Upper lobe of left lung (tissue), 6 donors: Measurements from ENCODE around the gene CELA1. TPM values are rescaled to one million over a fixed set of nuclear protein-coding genes. Genes with fewer than 3 reads are reported as not detected.
"Not testable (repeated sequence)": the region's sequence is repeated elsewhere in the genome, so short reads cannot be mapped to it uniquely, and the experiment has no call there.

Source experiments
- ATAC-seq, 2 donors: fragments of 200-7000 bp; cut with Tn5 transposase; one replicate each; pipeline ENCODE4 v1.9.1; 2022; ENCODE audit warnings: mild to moderate bottlenecking in 2 of 2, moderate library complexity in 2 of 2; ENCODE audit not compliant: low FRiP score in 2 of 2
- DNase-seq, 2 donors: peaks; one replicate each; pipeline ENCODE4 v3.0.0-alpha.2; 2019 to 2020
- H3K27ac ChIP-seq, 4 donors: fragments of 200-600 bp; sonication (generic); one replicate each; pipeline ENCODE4 v1.5.1; 2016 to 2019
- H3K27me3 ChIP-seq, 4 donors: fragments of 200-600 bp; sonication (generic); one replicate each; pipeline ENCODE4 v1.5.1; 2017 to 2019
- H3K36me3 ChIP-seq, 4 donors: fragments of 200-600 bp; sonication (generic); one replicate each; pipeline ENCODE4 v1.5.1; 2016 to 2019
- H3K4me1 ChIP-seq, 4 donors: fragments of 200-600 bp; sonication (generic); one replicate each; pipeline ENCODE4 v1.5.1; 2018 to 2019
- H3K4me3 ChIP-seq, 4 donors: fragments of 200-600 bp; sonication (generic); one replicate each; pipeline ENCODE4 v1.5.1; 2017 to 2019; ENCODE audit warnings: mild to moderate bottlenecking in 2 of 4, moderate library complexity in 1 of 4
- H3K9me3 ChIP-seq, 4 donors: fragments of 200-600 bp; sonication (generic); one replicate each; pipeline ENCODE4 v1.5.1; 2018 to 2019
- EP300 ChIP-seq, 4 donors: sonication (generic); formaldehyde crosslinking; IDR thresholded peaks; one replicate each; pipeline ENCODE4 v1.5.1; 2017; ENCODE audit warnings: antibody characterized with exemption in 4 of 4, control low read depth in 2 of 4
- POLR2A ChIP-seq, 4 donors: fragments of 450-650 bp; IDR thresholded peaks; one replicate each; pipeline ENCODE4 v1.5.1; 2016 to 2017; ENCODE audit warnings: antibody characterized with exemption in 4 of 4, mild to moderate bottlenecking in 2 of 4
- POLR2AphosphoS5 ChIP-seq, 2 donors: sonication (generic); formaldehyde crosslinking; IDR thresholded peaks; one replicate each; pipeline ENCODE4 v1.5.1; 2017; ENCODE audit warnings: antibody characterized with exemption in 2 of 2
- WGBS, 2 donors: methylation state at CpG; one replicate each; pipeline ENCODE4 v1.1.5; 2017 to 2018; 5-methylcytosine and 5-hydroxymethylcytosine counted together
- total RNA-seq, 6 donors: library from RNA; depleted of rRNA in 4 of 6; stranded (reverse); fragments of >200 nt in 4 of 6; gene quantifications; one replicate each; pipeline versions ENCODE4 v1.1.0 to v1.2.1, GENCODE V29; 2016 to 2021
- TF ChIP-seq, protein P1 (sequence below), 6 experiments: fragments of 450-650 bp in 4 of 6; fragments of 200-600 bp in 2 of 6; sonication (generic) in 2 of 6; IDR thresholded peaks; one replicate each; pipeline ENCODE4 v1.5.1; 2016 to 2019; ENCODE audit warnings: antibody characterized with exemption in 6 of 6
- donor health status: DM: no; HTN: no; CAD: no; lungs with moderate emphysema.
- donor health status: DM: no; HTN: yes; CAD: no; lungs with severe emphysema.

The CELA1 gene
- total RNA-seq, 6 donors from 2014 or later = not detected

DNA sequence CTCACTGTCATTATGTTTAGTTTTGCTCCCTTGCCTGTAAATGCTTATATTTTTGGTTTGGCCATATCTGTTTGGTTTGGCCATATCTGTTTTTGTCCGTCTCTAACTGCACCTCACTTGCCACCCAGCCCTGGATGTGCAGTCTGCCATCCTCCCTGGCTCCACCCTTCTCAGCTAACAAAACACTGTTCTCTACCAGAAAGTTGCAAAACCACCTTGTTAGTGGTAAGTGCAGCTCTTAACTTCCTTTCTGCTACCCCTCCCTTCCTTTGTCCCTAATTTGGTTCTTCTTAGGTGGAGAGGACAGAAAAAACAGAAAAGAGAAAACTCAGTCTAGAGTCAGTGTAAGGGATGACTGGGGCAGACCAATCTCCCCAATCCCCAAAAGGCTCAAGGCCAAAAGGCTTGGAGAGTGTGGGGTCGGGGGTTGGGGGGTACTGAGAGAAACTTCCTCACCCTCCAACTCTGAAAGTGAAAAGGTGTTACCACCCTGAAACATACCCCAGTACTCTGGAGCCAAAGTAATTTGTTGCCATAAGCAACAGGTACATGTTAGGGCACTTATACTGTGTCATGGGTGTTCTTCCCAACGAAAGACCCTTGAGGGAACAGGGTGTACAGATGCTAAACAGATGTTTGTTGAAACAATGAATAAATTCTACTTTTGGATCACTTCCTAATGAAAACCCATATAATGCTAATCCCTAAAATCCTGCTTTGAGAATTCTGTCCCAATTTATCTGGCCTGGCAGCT is 27.5 kb downstream of the CELA1 start:
- DNase-seq (peak in 1 of 2 donors; percentile 75), ATAC-seq (peak; percentile 53 to 71)
- 30 to 55% methylated on average over 3 of the region's 3 CpGs for WGBS, 2 donors
- Histone ChIP-seq H3K27me3 (no peaks in the 10 kb centered on the region), H3K27ac (peak overlapping the region; percentile 13 to 94 (median 62)), H3K36me3 (no peaks in the 10 kb centered on the region), H3K9me3 (no peaks in the 10 kb centered on the region), H3K4me3 (no peak overlapping the region), H3K4me1 (peaks cover 15 to 47% (median 31%) of the 10 kb centered on the region in 4 donors)
- TF ChIP-seq, protein P1, sequence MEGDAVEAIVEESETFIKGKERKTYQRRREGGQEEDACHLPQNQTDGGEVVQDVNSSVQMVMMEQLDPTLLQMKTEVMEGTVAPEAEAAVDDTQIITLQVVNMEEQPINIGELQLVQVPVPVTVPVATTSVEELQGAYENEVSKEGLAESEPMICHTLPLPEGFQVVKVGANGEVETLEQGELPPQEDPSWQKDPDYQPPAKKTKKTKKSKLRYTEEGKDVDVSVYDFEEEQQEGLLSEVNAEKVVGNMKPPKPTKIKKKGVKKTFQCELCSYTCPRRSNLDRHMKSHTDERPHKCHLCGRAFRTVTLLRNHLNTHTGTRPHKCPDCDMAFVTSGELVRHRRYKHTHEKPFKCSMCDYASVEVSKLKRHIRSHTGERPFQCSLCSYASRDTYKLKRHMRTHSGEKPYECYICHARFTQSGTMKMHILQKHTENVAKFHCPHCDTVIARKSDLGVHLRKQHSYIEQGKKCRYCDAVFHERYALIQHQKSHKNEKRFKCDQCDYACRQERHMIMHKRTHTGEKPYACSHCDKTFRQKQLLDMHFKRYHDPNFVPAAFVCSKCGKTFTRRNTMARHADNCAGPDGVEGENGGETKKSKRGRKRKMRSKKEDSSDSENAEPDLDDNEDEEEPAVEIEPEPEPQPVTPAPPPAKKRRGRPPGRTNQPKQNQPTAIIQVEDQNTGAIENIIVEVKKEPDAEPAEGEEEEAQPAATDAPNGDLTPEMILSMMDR (IDR thresholded peaks at IDR 0.05) = no peak
- TF ChIP-seq POLR2AphosphoS5 (IDR thresholded peaks at IDR 0.05) = peak in 1 of 2 donors; percentile 12
- no peak for TF ChIP-seq POLR2A (IDR thresholded peaks at IDR 0.05)

DNA sequence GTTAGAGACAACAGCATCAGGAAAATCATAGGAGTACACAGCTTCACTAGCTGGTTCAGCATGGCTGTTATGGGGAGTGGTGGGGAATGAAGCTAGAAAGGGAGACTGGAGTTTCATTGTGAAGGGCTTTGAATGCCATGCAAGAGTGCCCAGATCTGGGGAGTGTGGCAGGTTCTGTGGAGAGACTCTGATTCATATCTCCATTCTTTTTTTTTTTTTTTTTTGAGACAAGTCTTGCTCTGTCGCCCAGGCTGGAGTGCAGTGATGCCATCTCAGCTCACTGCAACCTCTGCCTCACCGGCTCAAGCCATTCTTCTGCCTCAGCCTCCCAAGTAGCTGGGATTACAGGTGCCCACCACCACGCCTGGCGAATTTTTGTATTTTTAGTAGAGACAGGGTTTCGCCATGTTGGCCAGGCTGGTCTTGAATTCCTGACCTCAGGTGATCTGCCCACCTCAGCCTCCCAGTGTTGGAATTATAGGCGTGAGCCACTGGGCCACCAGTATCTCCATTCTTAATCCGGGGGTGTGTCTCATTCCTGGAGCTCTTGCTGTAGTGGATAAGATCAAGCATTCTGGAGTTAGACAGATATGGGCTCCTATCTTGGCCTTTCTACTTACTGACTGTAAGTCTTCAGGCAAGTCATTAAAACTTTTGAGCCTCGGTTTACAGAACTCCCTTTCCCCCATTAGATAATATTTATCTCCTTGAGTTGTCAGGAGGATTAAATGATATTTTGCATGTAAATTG is 28.2 kb downstream of the CELA1 start:
- not testable (repeated sequence) for H3K36me3 ChIP-seq, H3K27me3 ChIP-seq, DNase-seq, ATAC-seq, H3K9me3 ChIP-seq, H3K4me3 ChIP-seq
- WGBS, 2 donors = 81 to 90% methylated on average over 8 of the region's 8 CpGs
- Histone ChIP-seq H3K4me1 (peaks cover 15 to 46% (median 31%) of the 10 kb centered on the region in 4 donors), H3K27ac (peak overlapping the region in 3 of 4 donors; percentile 47 to 94 (median 78))

DNA sequence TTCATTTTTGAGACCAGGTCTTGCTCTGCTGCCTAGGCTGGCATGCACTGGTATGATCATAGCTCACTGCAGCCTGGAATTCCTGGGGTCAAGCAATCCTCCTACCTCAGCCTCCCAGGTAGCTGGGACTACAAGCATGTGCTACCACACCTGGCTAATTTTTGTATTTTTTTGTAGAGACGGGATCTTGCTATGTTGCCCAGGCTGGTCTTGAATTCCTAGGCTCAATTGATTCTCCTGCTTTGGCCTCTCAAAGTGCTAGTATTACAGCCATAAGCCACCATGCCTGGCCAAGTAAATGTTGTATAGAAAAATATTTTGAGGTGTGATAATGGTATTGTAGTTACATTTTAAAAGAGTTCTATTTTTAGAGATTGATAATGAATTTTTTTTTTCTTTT is 35.1 kb downstream of the CELA1 start:
- Histone ChIP-seq H3K9me3 (no peaks in the 10 kb centered on the region), H3K27me3 (no peaks in the 10 kb centered on the region), H3K27ac (no peak overlapping the region), H3K4me3 (no peak overlapping the region), H3K36me3 (no peaks in the 10 kb centered on the region), H3K4me1 (peaks cover 0 to 13% (median 1%) of the 10 kb centered on the region in 4 donors)
- DNase-seq = no peak
- no peak for TF ChIP-seq POLR2AphosphoS5 (IDR thresholded peaks at IDR 0.05)
- TF ChIP-seq, protein P1 (IDR thresholded peaks at IDR 0.05) = no peak
- no peak for TF ChIP-seq POLR2A (IDR thresholded peaks at IDR 0.05)
- TF ChIP-seq EP300 (IDR thresholded peaks at IDR 0.05) = no peak
- 100% methylated on average over 1 of the region's 1 CpG for WGBS, 2 donors
- ATAC-seq = no peak

DNA sequence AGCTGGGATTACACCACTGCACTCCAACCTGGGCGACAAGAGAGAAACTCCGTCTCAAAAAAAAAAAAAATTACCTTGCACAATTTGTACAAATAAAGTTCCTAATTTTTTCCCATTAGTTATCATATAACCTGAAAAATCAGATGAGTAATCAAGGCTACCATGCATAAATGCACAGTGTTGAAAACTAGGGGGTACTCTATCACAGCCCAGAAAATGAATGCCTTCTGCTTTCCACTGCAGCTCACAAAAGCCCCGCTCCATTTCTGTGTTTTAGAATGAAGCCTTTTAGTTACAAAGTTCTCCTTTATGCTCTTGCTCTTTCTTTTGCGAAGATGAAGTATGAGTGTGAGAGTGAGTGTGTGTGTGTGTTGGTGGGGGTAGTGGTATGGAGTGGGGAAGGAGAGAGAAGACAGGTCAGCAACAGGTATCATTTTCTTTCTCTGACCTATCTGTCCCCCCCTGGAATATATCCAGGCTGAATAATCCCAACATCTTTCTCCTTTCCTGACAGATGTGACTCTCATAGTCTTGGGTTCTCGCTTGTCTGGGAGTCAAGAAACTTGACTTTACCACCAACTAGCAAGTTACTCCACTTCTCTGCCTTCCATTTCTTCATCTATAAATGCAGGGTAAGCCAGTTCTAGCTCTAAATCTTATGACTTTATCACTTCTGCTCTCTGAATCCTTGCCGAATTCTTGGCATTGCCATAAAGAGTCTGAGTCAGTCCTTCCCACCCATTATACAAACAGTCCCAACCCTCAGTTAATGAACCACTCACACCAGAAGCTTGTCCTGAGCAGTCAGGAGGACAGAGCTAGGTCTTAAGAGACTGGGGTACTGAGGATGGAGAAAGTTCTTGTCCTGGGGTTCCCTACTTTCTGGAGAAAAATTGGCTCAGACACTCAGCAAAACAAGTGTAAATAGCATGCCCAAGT is 38.6 kb downstream of the CELA1 start:
- WGBS, 2 donors = 70 to 74% methylated on average over 6 of the region's 6 CpGs
- ATAC-seq (peak; percentile 83 to 86), DNase-seq (no peak)
- TF ChIP-seq POLR2AphosphoS5 (IDR thresholded peaks at IDR 0.05) = no peak
- Histone ChIP-seq H3K4me1 (peaks cover 0 to 13% (median 1%) of the 10 kb centered on the region in 4 donors), H3K27me3 (no peaks in the 10 kb centered on the region), H3K27ac (peak overlapping the region in 2 of 4 donors; percentile 18 to 26), H3K36me3 (no peaks in the 10 kb centered on the region), H3K9me3 (no peaks in the 10 kb centered on the region), H3K4me3 (no peak overlapping the region)

DNA sequence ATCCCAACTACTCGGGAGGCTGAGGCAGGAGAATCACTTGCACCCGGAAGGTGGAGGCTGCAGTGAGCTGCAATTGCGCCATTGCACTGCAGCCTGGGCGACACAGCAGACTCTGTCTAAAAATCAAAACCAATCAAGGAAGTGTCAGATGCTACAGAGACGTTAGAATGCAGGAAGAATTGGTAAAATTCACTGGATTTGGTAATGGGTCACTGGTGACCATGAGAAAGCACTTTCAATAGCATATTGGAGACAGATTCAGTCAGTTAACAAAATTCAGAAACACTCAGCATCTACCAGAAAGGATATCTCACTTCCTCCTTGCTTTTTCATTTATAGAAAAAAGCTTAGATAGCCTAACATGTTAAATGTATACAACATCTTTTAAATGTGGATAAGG is 40.0 kb downstream of the CELA1 start:
- 71 to 78% methylated on average over 5 of the region's 5 CpGs for WGBS, 2 donors
- no peak overlapping the region for H3K27ac ChIP-seq
- DNase-seq (no peak), ATAC-seq (no peak)
- H3K9me3 ChIP-seq = no peaks in the 10 kb centered on the region
- peaks cover 0 to 13% (median 1%) of the 10 kb centered on the region in 4 donors for H3K4me1 ChIP-seq
- H3K27me3 ChIP-seq = no peaks in the 10 kb centered on the region
- no peak for TF ChIP-seq POLR2AphosphoS5 (IDR thresholded peaks at IDR 0.05)
- TF ChIP-seq, protein P1 (IDR thresholded peaks at IDR 0.05) = no peak
- no peak for TF ChIP-seq POLR2A (IDR thresholded peaks at IDR 0.05)
- TF ChIP-seq EP300 (IDR thresholded peaks at IDR 0.05) = no peak
- H3K36me3 ChIP-seq = no peaks in the 10 kb centered on the region
- H3K4me3 ChIP-seq = no peak overlapping the region

DNA sequence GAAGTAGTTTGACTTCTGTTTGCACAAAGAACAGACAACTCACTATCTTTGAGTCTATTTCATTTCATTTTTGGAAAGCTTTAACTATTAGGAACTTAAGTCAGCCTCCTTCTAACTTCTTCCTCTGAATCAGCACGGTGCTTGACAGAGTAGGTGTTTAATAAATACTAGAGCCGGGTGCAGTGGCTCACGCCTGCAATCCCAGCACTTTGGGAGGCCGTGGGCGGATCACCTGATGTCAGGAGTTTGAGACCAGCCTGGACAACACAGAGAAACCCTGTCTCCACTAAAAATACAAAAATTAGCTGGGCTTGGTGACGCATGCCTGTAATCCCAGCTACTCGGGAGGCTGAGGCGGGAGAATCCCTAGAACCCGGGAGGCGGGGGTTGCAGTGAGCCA is 45.7 kb downstream of the CELA1 start:
- not testable (repeated sequence) for H3K27ac ChIP-seq, DNase-seq, H3K4me1 ChIP-seq, ATAC-seq, H3K36me3 ChIP-seq, H3K9me3 ChIP-seq, H3K4me3 ChIP-seq, H3K27me3 ChIP-seq
- 87% methylated on average over 10 of the region's 10 CpGs for WGBS, 2 donors
